Measurements from ENCODE around the gene IFI16.

DNA sequence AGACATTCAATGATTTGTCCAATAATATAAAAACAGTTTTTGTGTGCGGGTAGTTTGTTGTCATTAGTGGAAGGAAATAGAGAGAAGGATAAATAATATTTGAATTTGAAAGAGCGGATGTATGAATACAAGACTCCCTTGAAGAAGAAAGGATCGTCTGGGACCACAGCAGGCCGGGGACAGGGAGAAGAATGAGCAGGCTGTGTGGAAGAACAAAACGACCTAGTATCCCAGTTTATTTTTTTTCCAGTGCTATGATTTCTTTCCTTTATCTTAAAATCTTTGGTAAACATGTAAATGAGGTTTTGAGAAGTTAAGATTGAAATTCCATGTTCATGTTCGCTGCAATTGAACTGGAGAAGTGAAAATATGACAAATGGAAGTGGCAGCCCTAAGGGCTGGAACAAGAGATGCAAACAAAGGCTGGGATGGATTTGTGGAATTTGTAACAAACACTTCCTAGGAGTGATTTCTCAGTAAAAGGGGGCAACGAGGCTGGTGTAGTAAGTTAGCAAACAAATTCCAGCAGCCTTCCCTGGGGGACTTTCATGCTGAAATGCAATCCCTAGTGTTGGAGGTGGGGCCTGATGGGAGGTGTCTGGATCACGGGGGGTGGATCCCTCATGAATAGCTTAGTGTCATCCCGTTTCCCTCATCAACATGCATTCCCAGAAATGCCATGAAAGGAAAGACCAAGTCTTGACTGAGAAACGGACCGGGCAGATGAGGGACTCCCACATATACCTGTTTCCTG is 10.2 kb upstream of the IFI16 start:
- TF ChIP-seq POLR2A (IDR thresholded peaks at IDR 0.05; ENCODE audit: low read length), result no peak
- TF ChIP-seq REST (IDR thresholded peaks at IDR 0.05), result no peak
- no peak for TF ChIP-seq ZFP36 (IDR thresholded peaks at IDR 0.05; ENCODE audit: borderline replicate concordance, partially characterized antibody)
- TF ChIP-seq, protein P1, sequence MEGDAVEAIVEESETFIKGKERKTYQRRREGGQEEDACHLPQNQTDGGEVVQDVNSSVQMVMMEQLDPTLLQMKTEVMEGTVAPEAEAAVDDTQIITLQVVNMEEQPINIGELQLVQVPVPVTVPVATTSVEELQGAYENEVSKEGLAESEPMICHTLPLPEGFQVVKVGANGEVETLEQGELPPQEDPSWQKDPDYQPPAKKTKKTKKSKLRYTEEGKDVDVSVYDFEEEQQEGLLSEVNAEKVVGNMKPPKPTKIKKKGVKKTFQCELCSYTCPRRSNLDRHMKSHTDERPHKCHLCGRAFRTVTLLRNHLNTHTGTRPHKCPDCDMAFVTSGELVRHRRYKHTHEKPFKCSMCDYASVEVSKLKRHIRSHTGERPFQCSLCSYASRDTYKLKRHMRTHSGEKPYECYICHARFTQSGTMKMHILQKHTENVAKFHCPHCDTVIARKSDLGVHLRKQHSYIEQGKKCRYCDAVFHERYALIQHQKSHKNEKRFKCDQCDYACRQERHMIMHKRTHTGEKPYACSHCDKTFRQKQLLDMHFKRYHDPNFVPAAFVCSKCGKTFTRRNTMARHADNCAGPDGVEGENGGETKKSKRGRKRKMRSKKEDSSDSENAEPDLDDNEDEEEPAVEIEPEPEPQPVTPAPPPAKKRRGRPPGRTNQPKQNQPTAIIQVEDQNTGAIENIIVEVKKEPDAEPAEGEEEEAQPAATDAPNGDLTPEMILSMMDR (IDR thresholded peaks at IDR 0.05), result no peak
- TF ChIP-seq, protein P2, sequence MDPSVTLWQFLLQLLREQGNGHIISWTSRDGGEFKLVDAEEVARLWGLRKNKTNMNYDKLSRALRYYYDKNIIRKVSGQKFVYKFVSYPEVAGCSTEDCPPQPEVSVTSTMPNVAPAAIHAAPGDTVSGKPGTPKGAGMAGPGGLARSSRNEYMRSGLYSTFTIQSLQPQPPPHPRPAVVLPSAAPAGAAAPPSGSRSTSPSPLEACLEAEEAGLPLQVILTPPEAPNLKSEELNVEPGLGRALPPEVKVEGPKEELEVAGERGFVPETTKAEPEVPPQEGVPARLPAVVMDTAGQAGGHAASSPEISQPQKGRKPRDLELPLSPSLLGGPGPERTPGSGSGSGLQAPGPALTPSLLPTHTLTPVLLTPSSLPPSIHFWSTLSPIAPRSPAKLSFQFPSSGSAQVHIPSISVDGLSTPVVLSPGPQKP (IDR thresholded peaks at IDR 0.05; ENCODE audit: low read depth, low read length), result no peak
- TF ChIP-seq KDM1A (IDR thresholded peaks at IDR 0.05; ENCODE audit: low read depth), result no peak
- TF ChIP-seq ESRRA (IDR thresholded peaks at IDR 0.05; ENCODE audit: borderline replicate concordance, low read length), result no peak
- TF ChIP-seq JUNB (IDR thresholded peaks at IDR 0.05), result no peak
- no peak for TF ChIP-seq SMC3 (IDR thresholded peaks at IDR 0.05)
- TF ChIP-seq, protein P3, sequence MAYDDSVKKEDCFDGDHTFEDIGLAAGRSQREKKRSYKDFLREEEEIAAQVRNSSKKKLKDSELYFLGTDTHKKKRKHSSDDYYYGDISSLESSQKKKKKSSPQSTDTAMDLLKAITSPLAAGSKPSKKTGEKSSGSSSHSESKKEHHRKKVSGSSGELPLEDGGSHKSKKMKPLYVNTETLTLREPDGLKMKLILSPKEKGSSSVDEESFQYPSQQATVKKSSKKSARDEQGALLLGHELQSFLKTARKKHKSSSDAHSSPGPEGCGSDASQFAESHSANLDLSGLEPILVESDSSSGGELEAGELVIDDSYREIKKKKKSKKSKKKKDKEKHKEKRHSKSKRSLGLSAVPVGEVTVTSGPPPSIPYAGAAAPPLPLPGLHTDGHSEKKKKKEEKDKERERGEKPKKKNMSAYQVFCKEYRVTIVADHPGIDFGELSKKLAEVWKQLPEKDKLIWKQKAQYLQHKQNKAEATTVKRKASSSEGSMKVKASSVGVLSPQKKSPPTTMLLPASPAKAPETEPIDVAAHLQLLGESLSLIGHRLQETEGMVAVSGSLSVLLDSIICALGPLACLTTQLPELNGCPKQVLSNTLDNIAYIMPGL (CRISPR knock-in tag; IDR thresholded peaks at IDR 0.05; ENCODE audit: borderline replicate concordance), result no peak
- TF ChIP-seq PBX3 (IDR thresholded peaks at IDR 0.05), result no peak
- no peak for TF ChIP-seq EP300 (IDR thresholded peaks at IDR 0.05)
